Astrocyte of the hippocampus (primary cell): ENCODE measurements around the gene COL4A1.

Experiments used
- DNase-seq: peaks from one replicate; pipeline ENCODE4 v3.0.0; 2011; ENCODE audit warnings: low read depth, low spot score

The COL4A1 gene

GRCh38 chr13:110309661-110310524 lies 2.9 kb upstream of the COL4A1 start:
- no peak for DNase-seq

GRCh38 chr13:110308656-110309359 lies 1.9 kb upstream of the COL4A1 start:
- peak; percentile 60 for DNase-seq

- DNase-seq = peak; percentile 71
Observed at GRCh38 chr13:110307767-110308655, 1.1 kb upstream of the COL4A1 start.

DNA sequence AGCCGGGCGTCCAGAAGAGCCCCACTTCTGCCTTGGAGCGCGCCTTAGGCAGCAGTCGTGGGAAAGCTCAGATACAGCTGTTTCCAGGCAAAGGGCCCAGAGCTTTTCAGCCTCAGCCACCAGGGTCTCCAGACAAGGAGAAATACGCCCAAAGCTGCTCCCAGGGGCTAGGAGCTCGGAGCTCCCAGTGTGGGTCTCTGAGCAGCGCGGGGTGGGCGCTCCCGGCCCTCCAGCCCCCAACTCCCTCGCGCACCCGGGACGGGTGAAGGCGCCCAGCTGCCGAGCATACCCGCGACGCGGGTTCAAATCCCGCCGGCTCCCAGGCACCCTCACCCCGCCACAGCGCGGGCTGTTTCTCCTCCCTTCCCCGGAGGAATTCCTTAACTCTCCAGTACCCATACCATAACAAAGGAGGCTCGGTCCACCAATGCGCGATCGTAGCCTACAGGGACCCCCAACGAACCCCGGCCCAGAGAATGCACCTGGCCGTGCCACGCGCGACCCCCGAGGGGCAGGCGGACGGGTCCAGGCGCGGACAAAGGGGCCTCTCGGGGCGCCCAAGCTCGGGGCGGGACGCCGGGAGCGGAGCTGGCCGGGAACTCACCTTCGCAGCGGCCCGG lies 507 bp downstream of the COL4A1 start:
- DNase-seq = peak; percentile 60

GRCh38 chr13:110305949-110306339 lies 1.0 kb downstream of the COL4A1 start:
- DNase-seq = no peak

DNA sequence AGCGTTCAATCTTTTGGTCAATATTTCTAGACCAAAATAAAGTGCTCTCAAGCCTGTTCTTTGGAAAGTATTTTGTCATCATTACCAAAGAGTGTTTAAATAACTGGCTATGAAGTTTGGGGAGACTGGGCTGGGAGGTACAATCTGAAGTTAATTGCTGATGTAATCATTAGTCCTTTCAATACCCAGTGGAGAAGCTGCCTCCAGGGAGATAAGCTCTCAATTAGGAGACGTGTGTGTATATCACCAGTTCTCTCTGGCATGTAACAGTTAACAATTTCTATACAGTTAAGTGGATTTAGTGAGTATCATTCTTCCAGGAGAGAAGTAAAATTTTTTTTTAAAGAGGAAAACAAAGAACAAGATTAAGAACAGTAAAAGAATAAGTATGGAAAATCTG lies 1.4 kb downstream of the COL4A1 start:
- DNase-seq = no peak

DNA sequence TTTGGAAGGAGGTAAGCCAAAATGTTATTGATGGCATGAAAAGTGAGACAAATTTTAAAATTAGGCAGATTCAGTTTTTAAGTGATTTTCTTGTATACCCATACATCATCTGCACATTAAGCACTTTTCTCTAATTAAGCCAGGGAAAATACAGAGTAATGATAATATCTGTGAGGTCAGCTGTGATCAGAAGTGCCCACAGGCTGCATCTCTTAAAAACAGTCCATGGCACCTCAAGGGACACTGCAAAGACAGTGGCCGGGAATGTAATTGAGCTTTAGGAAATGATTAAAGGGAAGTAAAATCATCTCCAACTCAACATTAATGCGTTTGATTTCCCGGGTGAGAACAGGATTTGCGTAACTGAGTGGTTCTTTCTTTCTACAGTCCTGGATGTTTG lies 2.0 kb downstream of the COL4A1 start:
- DNase-seq = no peak

DNA sequence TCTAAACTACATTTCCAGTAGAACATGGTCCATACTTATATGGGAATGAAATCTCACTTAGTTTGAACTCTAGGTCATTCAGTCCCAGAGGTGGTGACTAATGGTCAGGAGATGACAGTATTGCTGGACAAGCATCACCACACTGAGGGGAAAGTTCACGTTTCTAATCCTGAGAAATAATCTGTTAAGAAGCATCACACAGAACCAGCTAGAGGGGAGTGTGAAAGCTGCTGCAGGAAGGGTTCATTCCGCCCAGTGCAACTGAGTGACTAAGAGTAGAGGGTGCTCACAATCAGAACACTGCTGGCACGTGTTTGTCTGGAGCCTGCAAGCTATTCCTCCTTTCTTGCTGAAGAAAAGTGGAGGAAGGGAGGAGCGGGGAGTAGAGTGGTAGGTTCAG lies 2.7 kb downstream of the COL4A1 start:
- peak; percentile 52 for DNase-seq

GRCh38 chr13:110303644-110304043 lies 3.3 kb downstream of the COL4A1 start:
- DNase-seq = no peak

- no peak for DNase-seq
Observed at GRCh38 chr13:110302997-110303396, 4.0 kb downstream of the COL4A1 start.

- peak; percentile 50 for DNase-seq
Observed at GRCh38 chr13:110301606-110302553, 5.1 kb downstream of the COL4A1 start.

DNA sequence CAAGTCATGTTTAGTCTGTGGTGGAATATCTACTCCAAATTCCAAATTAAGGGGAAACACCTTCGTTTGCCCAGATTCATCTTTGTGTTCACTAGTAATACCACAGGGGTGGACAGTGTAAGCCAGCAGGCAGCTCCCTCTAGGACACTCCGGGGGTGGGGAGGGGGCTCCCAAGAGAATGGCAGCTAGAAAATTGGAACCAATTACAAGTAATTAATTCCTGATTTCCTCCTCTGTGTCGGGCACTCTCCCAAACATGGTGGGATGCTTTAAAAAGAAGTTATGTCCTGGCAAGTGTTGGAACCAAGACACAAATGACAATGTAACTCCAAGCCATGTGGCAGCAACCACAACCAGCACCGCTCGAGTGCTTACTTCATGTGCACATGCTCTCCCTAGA lies 5.9 kb downstream of the COL4A1 start:
- DNase-seq = no peak

DNA sequence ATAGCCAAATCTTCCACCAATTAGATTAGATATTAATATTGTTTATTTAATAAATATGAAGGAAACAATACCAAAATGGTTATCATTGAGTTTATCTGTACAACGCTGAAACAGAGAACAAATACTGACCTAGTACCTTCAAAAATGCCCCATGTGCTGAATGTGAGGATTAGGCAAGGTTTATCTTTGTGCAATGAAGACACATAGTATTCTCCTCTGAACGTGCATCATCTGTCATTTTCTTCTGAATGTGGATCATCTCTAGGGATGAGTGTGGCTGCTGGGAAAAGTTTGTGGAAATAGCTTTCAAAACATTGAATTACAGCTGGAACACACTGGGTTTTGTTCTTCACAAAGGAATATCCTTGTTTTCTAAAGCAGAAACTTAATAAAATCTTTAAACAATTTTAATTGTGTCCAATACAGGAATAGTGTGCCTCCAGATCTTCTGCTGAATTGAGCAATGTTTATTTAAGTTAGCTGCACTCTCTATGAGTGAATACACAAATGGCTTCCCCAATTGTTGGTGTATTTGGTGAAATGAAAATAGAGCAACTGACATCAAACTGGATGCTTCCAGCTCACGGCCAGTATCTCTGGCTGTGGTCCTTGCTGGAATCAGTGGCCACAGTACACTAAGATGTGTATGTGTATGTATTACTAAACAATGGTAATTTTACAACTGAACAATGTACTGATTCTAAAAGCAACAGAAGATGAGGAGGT lies 6.7 kb downstream of the COL4A1 start:
- no peak for DNase-seq

DNA sequence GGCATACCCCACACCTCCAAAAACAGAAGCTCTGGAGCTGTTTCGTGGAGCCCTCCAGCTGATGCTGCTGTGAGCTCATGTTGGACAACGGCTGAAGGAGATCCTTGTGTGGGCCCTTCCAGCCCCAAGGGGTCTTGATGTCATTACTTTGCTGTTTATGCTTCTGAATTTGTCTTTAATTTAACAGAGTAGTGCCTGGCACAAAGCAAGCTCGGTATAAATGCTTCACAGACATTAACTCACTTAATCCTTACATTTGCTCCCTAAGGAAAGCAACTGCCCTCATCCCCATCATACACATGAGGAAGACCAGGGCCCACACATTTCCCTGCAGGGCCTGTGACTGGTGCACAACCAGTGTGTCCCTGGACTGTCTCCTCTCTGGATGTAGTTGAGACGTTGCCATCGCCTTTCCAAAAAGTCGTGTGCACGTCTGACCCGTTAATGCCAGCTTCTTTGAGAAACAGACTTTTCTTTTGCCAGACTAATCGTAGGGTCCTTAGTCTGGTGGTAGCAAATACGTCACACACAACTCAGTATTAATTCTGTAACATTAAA lies 7.6 kb downstream of the COL4A1 start:
- DNase-seq = no peak

DNA sequence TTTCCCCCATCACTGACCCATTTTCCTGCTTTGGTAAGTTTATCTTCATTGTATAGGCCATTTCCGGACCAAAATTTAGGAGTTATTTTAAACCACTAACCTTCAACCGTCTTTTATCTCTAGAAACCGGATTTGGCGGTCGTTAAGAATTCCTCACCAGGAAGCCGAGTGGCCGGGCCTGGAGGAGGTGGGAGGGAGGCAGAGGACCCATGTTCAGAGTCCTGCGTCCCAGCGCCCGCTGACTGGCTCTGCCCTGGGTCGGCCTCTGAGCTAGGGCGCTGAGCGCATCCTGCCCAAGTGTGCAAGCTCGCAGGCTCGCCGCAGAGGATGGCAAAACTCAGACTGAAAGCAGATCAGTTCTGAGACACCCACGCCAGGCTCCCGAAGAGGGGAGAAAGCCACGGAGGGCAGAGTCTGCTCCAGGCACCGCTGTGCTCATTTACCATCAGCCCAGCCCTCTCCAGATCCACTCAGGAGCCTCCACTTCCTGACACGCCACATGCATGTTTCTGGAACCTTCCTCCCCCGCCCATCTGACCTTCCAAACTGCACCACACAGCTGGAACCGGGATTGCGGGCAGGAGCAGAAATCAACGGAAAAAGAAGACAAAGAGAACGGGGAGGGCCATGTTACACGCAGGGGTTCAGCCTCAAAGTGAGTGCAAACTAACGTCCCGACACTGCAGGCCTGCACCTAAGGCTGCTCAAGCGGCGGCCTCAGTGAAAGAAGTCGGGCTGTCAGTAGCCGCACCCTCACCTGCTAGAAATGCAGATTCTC lies 8.3 kb downstream of the COL4A1 start:
- DNase-seq = no peak

GRCh38 chr13:110297766-110298504 lies 9.0 kb downstream of the COL4A1 start:
- DNase-seq = no peak

- no peak for DNase-seq
Observed at GRCh38 chr13:110297011-110297410, 9.9 kb downstream of the COL4A1 start.

- no peak for DNase-seq
Observed at GRCh38 chr13:110294622-110295021, 12.3 kb downstream of the COL4A1 start.
